Ishikawa (cell line): ENCODE results near the gene LTO1.

Source experiments
- CEBPB ChIP-seq: IDR thresholded peaks from 2 replicates; pipeline ENCODE4 v1.6.1; 2012
- CREB1 ChIP-seq: IDR thresholded peaks from 2 replicates; pipeline ENCODE4 v1.6.1; 2012; ENCODE audit warnings: low read depth
- EGR1 ChIP-seq: IDR thresholded peaks from 2 replicates; pipeline ENCODE4 v1.6.1; 2012
- RAD21 ChIP-seq: IDR thresholded peaks from 2 replicates; pipeline ENCODE4 v1.6.1; 2012; ENCODE audit warnings: low read depth
- TEAD4 ChIP-seq: IDR thresholded peaks from 2 replicates; pipeline ENCODE4 v1.6.1; 2012
- TF ChIP-seq, protein P1 (sequence below): IDR thresholded peaks from 2 replicates; pipeline ENCODE4 v1.6.1; 2012; ENCODE audit warnings: low read depth, mild to moderate bottlenecking
- TF ChIP-seq, protein P2 (sequence below): IDR thresholded peaks from 2 replicates; pipeline ENCODE4 v1.6.1; 2012
- TF ChIP-seq, protein P3 (sequence below): IDR thresholded peaks from 2 replicates; pipeline ENCODE4 v1.6.1; 2012

- TF ChIP-seq RAD21 (no peak), CEBPB (no peak), CREB1 (no peak), EGR1 (no peak), TEAD4 (no peak)
- TF ChIP-seq, protein P1, sequence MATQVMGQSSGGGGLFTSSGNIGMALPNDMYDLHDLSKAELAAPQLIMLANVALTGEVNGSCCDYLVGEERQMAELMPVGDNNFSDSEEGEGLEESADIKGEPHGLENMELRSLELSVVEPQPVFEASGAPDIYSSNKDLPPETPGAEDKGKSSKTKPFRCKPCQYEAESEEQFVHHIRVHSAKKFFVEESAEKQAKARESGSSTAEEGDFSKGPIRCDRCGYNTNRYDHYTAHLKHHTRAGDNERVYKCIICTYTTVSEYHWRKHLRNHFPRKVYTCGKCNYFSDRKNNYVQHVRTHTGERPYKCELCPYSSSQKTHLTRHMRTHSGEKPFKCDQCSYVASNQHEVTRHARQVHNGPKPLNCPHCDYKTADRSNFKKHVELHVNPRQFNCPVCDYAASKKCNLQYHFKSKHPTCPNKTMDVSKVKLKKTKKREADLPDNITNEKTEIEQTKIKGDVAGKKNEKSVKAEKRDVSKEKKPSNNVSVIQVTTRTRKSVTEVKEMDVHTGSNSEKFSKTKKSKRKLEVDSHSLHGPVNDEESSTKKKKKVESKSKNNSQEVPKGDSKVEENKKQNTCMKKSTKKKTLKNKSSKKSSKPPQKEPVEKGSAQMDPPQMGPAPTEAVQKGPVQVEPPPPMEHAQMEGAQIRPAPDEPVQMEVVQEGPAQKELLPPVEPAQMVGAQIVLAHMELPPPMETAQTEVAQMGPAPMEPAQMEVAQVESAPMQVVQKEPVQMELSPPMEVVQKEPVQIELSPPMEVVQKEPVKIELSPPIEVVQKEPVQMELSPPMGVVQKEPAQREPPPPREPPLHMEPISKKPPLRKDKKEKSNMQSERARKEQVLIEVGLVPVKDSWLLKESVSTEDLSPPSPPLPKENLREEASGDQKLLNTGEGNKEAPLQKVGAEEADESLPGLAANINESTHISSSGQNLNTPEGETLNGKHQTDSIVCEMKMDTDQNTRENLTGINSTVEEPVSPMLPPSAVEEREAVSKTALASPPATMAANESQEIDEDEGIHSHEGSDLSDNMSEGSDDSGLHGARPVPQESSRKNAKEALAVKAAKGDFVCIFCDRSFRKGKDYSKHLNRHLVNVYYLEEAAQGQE, result no peak
- TF ChIP-seq, protein P2, sequence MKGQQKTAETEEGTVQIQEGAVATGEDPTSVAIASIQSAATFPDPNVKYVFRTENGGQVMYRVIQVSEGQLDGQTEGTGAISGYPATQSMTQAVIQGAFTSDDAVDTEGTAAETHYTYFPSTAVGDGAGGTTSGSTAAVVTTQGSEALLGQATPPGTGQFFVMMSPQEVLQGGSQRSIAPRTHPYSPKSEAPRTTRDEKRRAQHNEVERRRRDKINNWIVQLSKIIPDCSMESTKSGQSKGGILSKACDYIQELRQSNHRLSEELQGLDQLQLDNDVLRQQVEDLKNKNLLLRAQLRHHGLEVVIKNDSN, result no peak
- TF ChIP-seq, protein P3, sequence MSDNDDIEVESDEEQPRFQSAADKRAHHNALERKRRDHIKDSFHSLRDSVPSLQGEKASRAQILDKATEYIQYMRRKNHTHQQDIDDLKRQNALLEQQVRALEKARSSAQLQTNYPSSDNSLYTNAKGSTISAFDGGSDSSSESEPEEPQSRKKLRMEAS, result no peak
Observed at GRCh38 chr11:69698362-69698761, 23.2 kb upstream of the LTO1 start.
